H9 (cell line): ENCODE data around the gene GALNT16. TPM values are rescaled to one million over a fixed set of nuclear protein-coding genes. Genes with fewer than 3 reads are reported as not detected.

Source experiments
- DNase-seq: peaks from one replicate; pipeline ENCODE4 v3.0.0-alpha.2; 2017
- H2AFZ ChIP-seq: one replicate; pipeline ENCODE4 v1.6.1; 2013; ENCODE audit warnings: mild to moderate bottlenecking, low read length, control low read depth, moderate library complexity
- H2AK5ac ChIP-seq: 2 replicates; pipeline ENCODE4 v1.6.1; 2013; ENCODE audit warnings: low read length, control low read depth, mixed read lengths; ENCODE audit not compliant: insufficient read length
- H2BK120ac ChIP-seq: one replicate; pipeline ENCODE4 v1.6.1; 2013; ENCODE audit warnings: low read depth, mild to moderate bottlenecking, low read length, control low read depth, inconsistent platforms; ENCODE audit not compliant: poor library complexity, severe bottlenecking
- H2BK12ac ChIP-seq: 2 replicates; pipeline ENCODE4 v1.6.1; 2013; ENCODE audit warnings: low read length, control low read depth, mixed read lengths, low read depth; ENCODE audit not compliant: insufficient read length
- H2BK15ac ChIP-seq: 2 replicates; pipeline ENCODE4 v1.6.1; 2013; ENCODE audit warnings: low read depth, low read length, control low read depth
- H2BK20ac ChIP-seq: one replicate; pipeline ENCODE4 v1.6.1; 2013; ENCODE audit warnings: low read depth, mild to moderate bottlenecking, low read length, control low read depth, inconsistent platforms; ENCODE audit not compliant: poor library complexity, severe bottlenecking
- H2BK5ac ChIP-seq: 2 replicates; pipeline ENCODE4 v1.6.1; 2013; ENCODE audit warnings: low read length, control low read depth, mixed read lengths; ENCODE audit not compliant: insufficient read length
- H3K14ac ChIP-seq: 2 replicates; pipeline ENCODE4 v1.6.1; 2013; ENCODE audit warnings: low read length, control low read depth; ENCODE audit not compliant: insufficient read depth
- H3K18ac ChIP-seq: 2 replicates; pipeline ENCODE4 v1.6.1; 2013; ENCODE audit warnings: low read depth, mild to moderate bottlenecking, mixed read lengths, low read length, control low read depth; ENCODE audit not compliant: insufficient read length
- H3K23ac ChIP-seq: 2 replicates; pipeline ENCODE4 v1.6.1; 2013; ENCODE audit warnings: low read length, control low read depth, mixed read lengths, low read depth; ENCODE audit not compliant: insufficient read length
- H3K23me2 ChIP-seq: 2 replicates; pipeline ENCODE4 v1.6.1; 2013; ENCODE audit warnings: low read depth, mild to moderate bottlenecking, mixed read lengths, low read length, control low read depth; ENCODE audit not compliant: insufficient read length, poor library complexity, severe bottlenecking
- H3K27ac ChIP-seq: 2 replicates; pipeline ENCODE4 v1.5.1; 2013; ENCODE audit warnings: low read length, control low read depth, mixed read lengths, low read depth; ENCODE audit not compliant: insufficient read length
- H3K27me3 ChIP-seq: 2 replicates; pipeline ENCODE4 v1.6.1; 2013; ENCODE audit warnings: low read length, control low read depth, inconsistent platforms; ENCODE audit not compliant: insufficient read depth
- H3K4ac ChIP-seq: 2 replicates; pipeline ENCODE4 v1.6.1; 2013; ENCODE audit warnings: low read depth, mild to moderate bottlenecking, control low read depth, inconsistent platforms, low read length, moderate library complexity
- H3K4me1 ChIP-seq: 2 replicates; pipeline ENCODE4 v1.6.1; 2013; ENCODE audit warnings: low read length, control low read depth, inconsistent platforms; ENCODE audit not compliant: insufficient read depth
- H3K4me2 ChIP-seq: 2 replicates; pipeline ENCODE4 v1.6.1; 2013; ENCODE audit warnings: low read length, control low read depth, mixed read lengths; ENCODE audit not compliant: insufficient read length, insufficient read depth
- H3K56ac ChIP-seq: 2 replicates; pipeline ENCODE4 v1.6.1; 2013; ENCODE audit warnings: low read depth, mild to moderate bottlenecking, mixed read lengths, low read length, control low read depth; ENCODE audit not compliant: insufficient read length
- H3K79me1 ChIP-seq: 2 replicates; pipeline ENCODE4 v1.6.1; 2013; ENCODE audit warnings: low read depth, mild to moderate bottlenecking, moderate library complexity, low read length, control low read depth, inconsistent platforms; ENCODE audit not compliant: insufficient read depth, poor library complexity, severe bottlenecking
- H3K79me2 ChIP-seq: 2 replicates; pipeline ENCODE4 v1.6.1; 2013; ENCODE audit warnings: low read length, control low read depth, inconsistent platforms; ENCODE audit not compliant: insufficient read depth
- H3K9ac ChIP-seq: 2 replicates; pipeline ENCODE4 v1.6.1; 2013; ENCODE audit warnings: low read length, control low read depth, mixed read lengths; ENCODE audit not compliant: insufficient read length; ENCODE audit errors: extremely low read depth
- H3K9me3 ChIP-seq: one replicate; pipeline ENCODE4 v1.6.1; 2013; ENCODE audit warnings: low read depth, low read length, inconsistent platforms; ENCODE audit not compliant: control insufficient read depth
- H3T11ph ChIP-seq: one replicate; pipeline ENCODE4 v1.6.1; 2013; ENCODE audit warnings: mild to moderate bottlenecking, low read length, control low read depth, inconsistent platforms
- H4K20me1 ChIP-seq: one replicate; pipeline ENCODE4 v1.6.1; 2013; ENCODE audit not compliant: control insufficient read depth, insufficient read length, insufficient read depth
- H4K5ac ChIP-seq: 2 replicates; pipeline ENCODE4 v1.6.1; 2013; ENCODE audit warnings: low read depth, mild to moderate bottlenecking, mixed read lengths, low read length, control low read depth; ENCODE audit not compliant: insufficient read length
- H4K8ac ChIP-seq: replicated peaks from 2 replicates; pipeline ENCODE4 v1.6.1; 2013; ENCODE audit warnings: low read length, control low read depth, mixed read lengths, low read depth; ENCODE audit not compliant: insufficient read length
- H4K91ac ChIP-seq: 2 replicates; pipeline ENCODE4 v1.6.1; 2013; ENCODE audit warnings: low read depth, mild to moderate bottlenecking, moderate library complexity, mixed read lengths, low read length, control low read depth; ENCODE audit not compliant: insufficient read length
- H3K27ac Mint-ChIP-seq, 3 experiments: 2 replicates in 2 of 3; 3 replicates in 1 of 3; pipeline ENCODE4 v1.8.0; 2020 to 2021; ENCODE audit warnings: mixed read lengths in 3 of 3, mild to moderate bottlenecking in 1 of 3, moderate library complexity in 1 of 3
- H3K27me3 Mint-ChIP-seq: 2 replicates; pipeline ENCODE4 v1.8.0; 2021; ENCODE audit warnings: low read depth, mild to moderate bottlenecking, moderate library complexity, mixed read lengths
- H3K36me3 Mint-ChIP-seq, 3 experiments: 2 replicates in 2 of 3; 3 replicates in 1 of 3; pipeline ENCODE4 v1.8.0; 2020 to 2021; ENCODE audit warnings: low read depth in 3 of 3, mixed read lengths in 3 of 3; ENCODE audit not compliant: insufficient read depth in 1 of 3
- H3K4me1 Mint-ChIP-seq, 2 experiments: 2 replicates each; pipeline ENCODE4 v1.8.0; 2020; ENCODE audit warnings: mixed read lengths in 2 of 2
- H3K4me3 Mint-ChIP-seq, 2 experiments: 2 replicates in 1 of 2; 3 replicates in 1 of 2; pipeline ENCODE4 v1.8.0; 2020 to 2021; ENCODE audit warnings: mild to moderate bottlenecking in 2 of 2, mixed read lengths in 2 of 2, moderate library complexity in 1 of 2
- H3K9me3 Mint-ChIP-seq, 2 experiments: 2 replicates in 1 of 2; 3 replicates in 1 of 2; pipeline ENCODE4 v1.8.0; 2020; ENCODE audit warnings: mild to moderate bottlenecking in 2 of 2, mixed read lengths in 2 of 2, moderate library complexity in 1 of 2
- CTCF ChIP-seq: fragments of 200-600 bp; sonication (generic); conservative IDR thresholded peaks from 3 replicates; pipeline ENCODE4 v1.8.0; 2021; ENCODE audit warnings: antibody characterized with exemption, mild to moderate bottlenecking
- WGBS: extraction: QIAGEN DNeasy Blood & Tissue Kit; methylation state at CpG from one replicate; pipeline ENCODE4 v1.1.7; 2013; ENCODE audit warnings: missing lambda C conversion rate, low lambda C conversion rate, mixed read lengths; ENCODE audit not compliant: insufficient read length; ENCODE audit errors: extremely low coverage; 5-methylcytosine and 5-hydroxymethylcytosine counted together
- total RNA-seq: library from RNA; stranded (reverse); gene quantifications from 2 replicates; pipeline ENCODE4 v1.2.1, GENCODE V29; 2021

The GALNT16 gene
- total RNA-seq, 1 experiment from 2014 or later, result 2.3 TPM

- Histone ChIP-seq H2BK20ac (no peak overlapping the region), H2BK12ac (no peak overlapping the region), H3K4ac (no peak overlapping the region), H3K4me2 (no peak overlapping the region), H2BK5ac (no peak overlapping the region), H3K9ac (no peak overlapping the region), H3K79me1 (no peaks in the 10 kb centered on the region), H2BK120ac (no peak overlapping the region), H4K8ac (no peak overlapping the region), H3K23ac (no peak overlapping the region), H2AFZ (no peak overlapping the region), H3K56ac (no peak overlapping the region), H3K14ac (no peak overlapping the region), H4K91ac (no peak overlapping the region), H3K79me2 (no peaks in the 10 kb centered on the region), H4K20me1 (no peaks in the 10 kb centered on the region), H2BK15ac (no peak overlapping the region), H3K27ac (no peak overlapping the region), H3K4me1 (peaks cover 9% of the 10 kb centered on the region; the same call in 1 of the 2 replicates), H3K9me3 (no peaks in the 10 kb centered on the region), H3T11ph (no peak overlapping the region), H4K5ac (no peak overlapping the region), H3K27me3 (no peaks in the 10 kb centered on the region), H3K18ac (no peak overlapping the region), H2AK5ac (no peak overlapping the region), H3K23me2 (no peaks in the 10 kb centered on the region)
- Mint-ChIP-seq H3K36me3 (peaks cover 0 to 5% (median 0%) of the 10 kb centered on the region in 3 experiments; a peak in 2 of 7 replicates), H3K9me3 (0 out of 5 replicates have a peak, but pooled peaks cover 0 to 4% of the 10 kb centered on the region in 2 experiments), H3K4me1 (peaks cover 22 to 29% of the 10 kb centered on the region in 2 experiments), H3K4me3 (no peak overlapping the region), H3K27ac (peak overlapping the region in 2 of 3 experiments; percentile 0 to 2; a peak in 1 of 7 replicates), H3K27me3 (no peaks in the 10 kb centered on the region; the same call in 1 of the 2 replicates)
- TF ChIP-seq CTCF, result no peak
- WGBS, result no CpG with 5 or more reads among the region's 5 CpGs
- no peak for DNase-seq
These were observed 57.8 kb downstream of the GALNT16 start for GRCh38 chr14:69317780-69318179.
